Uterus (tissue), 4 donors: ENCODE results near the gene EXOC2. TPM values are rescaled to one million over a fixed set of nuclear protein-coding genes. Genes with fewer than 3 reads are reported as not detected.

ENCODE experiments used
- DNase-seq, 2 donors: peaks; one replicate each; pipeline ENCODE4 v3.0.0-alpha.2; 2019 to 2020
- H3K27ac ChIP-seq, 2 donors: fragments of 200-600 bp; sonication (generic); 1 replicate in 1 of 2; 2 replicates in 1 of 2; pipeline ENCODE4 v1.5.1; 2016 to 2018
- H3K27me3 ChIP-seq, 2 donors: fragments of 200-600 bp; sonication (generic); one replicate each; pipeline ENCODE4 v1.5.1; 2018 to 2019; ENCODE audit warnings: control low read depth in 1 of 2
- H3K36me3 ChIP-seq, 2 donors: fragments of 200-600 bp; sonication (generic); one replicate each; pipeline ENCODE4 v1.5.1; 2019; ENCODE audit warnings: control low read depth in 1 of 2
- H3K4me1 ChIP-seq, 2 donors: fragments of 200-600 bp; sonication (generic); one replicate each; pipeline ENCODE4 v1.5.1; 2018 to 2019; ENCODE audit warnings: control low read depth in 1 of 2
- H3K4me3 ChIP-seq, 2 donors: fragments of 200-600 bp; sonication (generic); 1 replicate in 1 of 2; 2 replicates in 1 of 2; pipeline ENCODE4 v1.5.1; 2018 to 2019; ENCODE audit warnings: mild to moderate bottlenecking in 1 of 2
- H3K9me3 ChIP-seq, 2 donors: fragments of 200-600 bp; sonication (generic); one replicate each; pipeline ENCODE4 v1.5.1; 2019; ENCODE audit warnings: control low read depth in 1 of 2
- POLR2A ChIP-seq, 2 donors: fragments of 450-650 bp; IDR thresholded peaks; one replicate each; pipeline ENCODE4 v1.6.1; 2016; ENCODE audit warnings: antibody characterized with exemption in 2 of 2, mild to moderate bottlenecking in 1 of 2, moderate library complexity in 1 of 2
- intact Hi-C: fragments of 100-400 bp; cut with DNase I; formaldehyde crosslinking; loops from one replicate; pipeline ENCODE4 v1.15.1; 2023; ENCODE audit warnings: low total_unique reads
- total RNA-seq, 4 donors: library from RNA; depleted of rRNA in 3 of 4; stranded (reverse); fragments of >200 nt in 3 of 4; gene quantifications; one replicate each; pipeline versions ENCODE4 v1.1.0 to v1.2.4, GENCODE V29; 2014 to 2023
- TF ChIP-seq, protein P1 (sequence below), 4 experiments: fragments of 200-600 bp in 2 of 4; fragments of 450-650 bp in 2 of 4; sonication (generic) in 2 of 4; IDR thresholded peaks; one replicate each; pipeline ENCODE4 v1.5.1; 2016 to 2019; ENCODE audit warnings: antibody characterized with exemption in 4 of 4, mild to moderate bottlenecking in 2 of 4, moderate library complexity in 1 of 4
- donor health status: DM: yes; HTN: yes; CAD: no.

EXOC2 gene
- total RNA-seq, 4 donors from 2014 or later, result 12.3 to 27.0 (median 22.9) TPM

DNA sequence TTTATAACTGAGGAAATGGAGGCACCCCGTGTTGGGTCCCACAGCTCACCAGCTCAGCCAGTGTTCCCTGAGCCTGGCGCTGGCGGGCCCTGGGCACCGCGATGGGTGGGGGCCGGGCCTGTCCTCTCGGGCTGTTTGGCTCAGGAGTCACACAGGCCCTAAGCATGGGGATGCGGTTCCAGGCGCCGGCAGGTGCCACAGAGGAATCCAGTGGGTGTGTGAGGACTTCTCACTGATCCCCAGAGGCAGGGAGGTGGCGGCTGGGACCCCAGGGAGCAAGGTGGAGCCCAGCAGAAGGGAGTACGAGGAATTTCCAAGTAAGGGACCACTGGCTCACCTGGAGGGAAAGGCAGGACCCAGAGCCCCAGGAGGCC, 243.9 kb downstream of the EXOC2 start:
- intact Hi-C loops, result no loop called here
- no peak for TF ChIP-seq POLR2A (IDR thresholded peaks at IDR 0.05)
- TF ChIP-seq, protein P1, sequence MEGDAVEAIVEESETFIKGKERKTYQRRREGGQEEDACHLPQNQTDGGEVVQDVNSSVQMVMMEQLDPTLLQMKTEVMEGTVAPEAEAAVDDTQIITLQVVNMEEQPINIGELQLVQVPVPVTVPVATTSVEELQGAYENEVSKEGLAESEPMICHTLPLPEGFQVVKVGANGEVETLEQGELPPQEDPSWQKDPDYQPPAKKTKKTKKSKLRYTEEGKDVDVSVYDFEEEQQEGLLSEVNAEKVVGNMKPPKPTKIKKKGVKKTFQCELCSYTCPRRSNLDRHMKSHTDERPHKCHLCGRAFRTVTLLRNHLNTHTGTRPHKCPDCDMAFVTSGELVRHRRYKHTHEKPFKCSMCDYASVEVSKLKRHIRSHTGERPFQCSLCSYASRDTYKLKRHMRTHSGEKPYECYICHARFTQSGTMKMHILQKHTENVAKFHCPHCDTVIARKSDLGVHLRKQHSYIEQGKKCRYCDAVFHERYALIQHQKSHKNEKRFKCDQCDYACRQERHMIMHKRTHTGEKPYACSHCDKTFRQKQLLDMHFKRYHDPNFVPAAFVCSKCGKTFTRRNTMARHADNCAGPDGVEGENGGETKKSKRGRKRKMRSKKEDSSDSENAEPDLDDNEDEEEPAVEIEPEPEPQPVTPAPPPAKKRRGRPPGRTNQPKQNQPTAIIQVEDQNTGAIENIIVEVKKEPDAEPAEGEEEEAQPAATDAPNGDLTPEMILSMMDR (IDR thresholded peaks at IDR 0.05), result no peak
- H3K36me3 ChIP-seq, result no peaks in the 10 kb centered on the region
- DNase-seq, result no peak
- H3K27me3 ChIP-seq, result no peaks in the 10 kb centered on the region
- no peak overlapping the region for H3K4me3 ChIP-seq
- no peaks in the 10 kb centered on the region for H3K9me3 ChIP-seq
- no peaks in the 10 kb centered on the region for H3K4me1 ChIP-seq
- no peak overlapping the region for H3K27ac ChIP-seq

DNA sequence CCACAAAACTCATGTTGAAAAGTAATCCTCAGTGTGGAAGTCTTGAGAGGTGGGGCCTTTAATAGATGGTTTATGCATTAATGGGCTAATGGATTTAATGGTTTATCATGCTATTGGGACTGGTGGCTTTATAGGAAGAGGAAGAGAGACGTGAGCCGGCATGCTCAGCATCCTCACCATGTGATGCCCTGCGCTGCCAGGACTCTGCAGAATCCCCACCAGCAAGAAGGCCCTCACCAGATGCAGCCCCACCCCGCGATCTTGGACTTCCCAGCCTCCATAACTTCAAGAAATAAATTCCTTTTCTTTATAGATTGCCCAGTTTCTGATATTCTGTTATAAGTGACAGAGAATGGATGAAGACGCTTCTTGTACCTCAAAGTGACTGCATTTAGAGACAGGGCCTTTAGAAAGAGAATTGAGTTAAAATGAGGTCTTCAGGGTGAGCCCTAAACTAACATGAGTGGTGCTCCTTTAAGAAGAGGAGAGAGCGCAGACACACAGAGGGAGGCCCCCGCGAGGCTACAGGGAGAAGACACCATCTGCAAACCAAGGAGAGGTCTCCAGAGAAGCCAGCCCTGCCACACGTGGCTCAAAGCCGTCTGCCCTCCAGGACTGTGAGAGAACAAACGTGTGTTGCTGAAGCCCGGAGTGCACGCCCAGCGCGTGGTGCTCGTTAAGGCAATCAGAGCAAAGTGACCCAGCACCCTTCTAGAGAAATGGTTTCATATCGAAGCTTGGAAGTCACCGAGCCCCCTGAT, 244.5 kb downstream of the EXOC2 start:
- TF ChIP-seq POLR2A (IDR thresholded peaks at IDR 0.05), result no peak
- TF ChIP-seq, protein P1 (IDR thresholded peaks at IDR 0.05), result no peak
- H3K9me3 ChIP-seq, result no peaks in the 10 kb centered on the region
- H3K27ac ChIP-seq, result no peak overlapping the region
- no peaks in the 10 kb centered on the region for H3K4me1 ChIP-seq
- no peak overlapping the region for H3K4me3 ChIP-seq
- intact Hi-C loops, result no loop called here
- no peaks in the 10 kb centered on the region for H3K27me3 ChIP-seq
- DNase-seq, result no peak
- no peaks in the 10 kb centered on the region for H3K36me3 ChIP-seq

DNA sequence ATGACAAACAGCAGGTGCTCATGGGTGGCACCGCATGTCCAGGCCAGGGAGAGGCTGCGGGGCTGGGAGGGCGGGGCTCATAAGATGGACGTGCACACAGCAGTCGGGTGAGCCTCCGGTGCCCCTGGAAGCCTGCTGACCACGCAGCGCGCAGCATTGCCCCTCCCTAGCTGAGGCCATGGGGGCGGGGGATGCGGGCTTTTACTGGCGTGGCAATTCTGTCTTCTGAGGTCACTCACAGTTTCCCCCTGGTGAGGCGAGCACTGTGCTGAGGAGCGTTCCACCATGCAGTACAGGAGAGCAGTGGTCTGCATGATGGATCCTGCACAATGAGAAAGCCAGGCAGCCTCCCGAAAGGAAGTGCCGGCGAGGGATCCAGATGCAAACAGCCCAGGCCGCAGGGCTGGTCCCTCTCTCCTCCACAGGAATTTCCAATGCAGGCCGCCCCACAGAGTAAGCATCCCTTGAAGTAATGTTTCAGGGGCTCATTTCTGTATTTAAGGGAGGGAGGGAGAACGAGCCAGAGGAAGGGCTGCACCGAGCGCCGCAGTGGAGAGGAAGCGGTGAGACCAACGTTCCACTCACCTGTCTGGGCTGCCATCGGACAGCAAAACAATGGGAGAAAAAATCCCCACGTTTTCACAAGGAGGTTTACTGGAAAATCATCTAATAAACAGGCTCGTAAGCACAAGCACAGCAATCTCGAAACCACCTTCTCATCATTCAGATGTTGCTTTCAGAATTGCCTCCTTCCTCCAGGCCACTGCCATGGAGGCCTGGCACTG, 245.4 kb downstream of the EXOC2 start:
- Histone ChIP-seq H3K4me3 (no peak overlapping the region), H3K27me3 (no peaks in the 10 kb centered on the region), H3K9me3 (no peaks in the 10 kb centered on the region), H3K27ac (no peak overlapping the region), H3K36me3 (no peaks in the 10 kb centered on the region), H3K4me1 (no peaks in the 10 kb centered on the region)
- intact Hi-C loops, result no loop called here
- DNase-seq, result no peak
- TF ChIP-seq, protein P1 (IDR thresholded peaks at IDR 0.05), result no peak
- no peak for TF ChIP-seq POLR2A (IDR thresholded peaks at IDR 0.05)

DNA sequence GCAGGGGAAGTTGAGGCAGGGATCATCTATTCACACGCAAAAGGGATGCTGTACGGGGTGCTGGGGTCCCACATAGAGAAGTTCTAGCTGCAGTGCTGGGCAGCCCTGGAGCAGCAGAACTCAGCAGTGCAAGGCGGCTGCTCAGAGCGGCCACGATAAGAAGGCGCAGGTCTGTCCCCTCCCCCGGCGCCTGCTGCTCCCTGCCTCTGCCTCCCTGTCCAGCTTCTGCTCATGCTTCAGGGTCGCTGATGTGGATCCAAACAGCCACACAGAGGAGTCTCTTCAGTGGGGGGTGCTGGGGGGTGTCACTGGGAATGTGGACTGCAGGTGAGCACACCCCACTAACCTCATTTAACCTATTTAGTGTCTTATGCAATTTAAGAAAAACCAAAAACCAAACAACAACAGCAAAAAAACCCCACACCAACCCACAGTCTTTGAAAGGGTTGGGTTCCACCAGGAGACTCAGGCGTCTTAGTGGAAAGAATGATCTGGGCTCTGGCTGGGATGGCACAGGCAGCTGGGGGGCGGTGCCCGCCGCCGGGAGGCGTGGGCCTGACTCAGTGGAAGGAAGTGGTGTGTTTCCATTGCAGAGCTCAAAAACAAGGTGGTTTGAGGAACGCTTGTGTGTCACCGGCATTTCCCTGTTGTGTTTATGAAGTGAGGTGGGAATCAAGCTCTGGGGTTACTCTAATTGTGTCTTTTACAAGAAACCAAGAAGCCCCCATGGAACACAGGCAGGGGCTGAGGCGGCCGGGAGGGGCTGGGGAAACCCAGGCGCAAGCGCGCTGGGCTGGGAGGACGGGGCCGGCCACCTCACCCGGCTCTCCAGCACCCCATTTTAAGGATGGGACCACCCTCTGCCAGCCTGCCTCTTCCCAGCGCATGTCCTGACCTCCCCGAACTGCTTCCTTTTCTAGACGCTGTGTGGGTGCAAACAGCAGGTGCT, 246.2 kb downstream of the EXOC2 start:
- intact Hi-C loops, result no loop called here
- no peaks in the 10 kb centered on the region for H3K27me3 ChIP-seq
- H3K4me3 ChIP-seq, result no peak overlapping the region

More for the DNA sequence above, 246.2 kb downstream of the EXOC2 start:
- Histone ChIP-seq H3K36me3 (no peaks in the 10 kb centered on the region), H3K9me3 (no peaks in the 10 kb centered on the region), H3K27ac (no peak overlapping the region), H3K4me1 (no peaks in the 10 kb centered on the region)
- DNase-seq, result no peak
- TF ChIP-seq, protein P1 (IDR thresholded peaks at IDR 0.05), result no peak
- TF ChIP-seq POLR2A (IDR thresholded peaks at IDR 0.05), result no peak
